ENCODE data around the gene CRYGN. TPM values are rescaled to one million over a fixed set of nuclear protein-coding genes. Genes with fewer than 3 reads are reported as not detected.

The CRYGN gene
- total and polyA plus RNA-seq, 9 of the 15 experiments (the other 6 are each of a cell fraction or from before 2014, with no cell fraction given), result not detected

DNA sequence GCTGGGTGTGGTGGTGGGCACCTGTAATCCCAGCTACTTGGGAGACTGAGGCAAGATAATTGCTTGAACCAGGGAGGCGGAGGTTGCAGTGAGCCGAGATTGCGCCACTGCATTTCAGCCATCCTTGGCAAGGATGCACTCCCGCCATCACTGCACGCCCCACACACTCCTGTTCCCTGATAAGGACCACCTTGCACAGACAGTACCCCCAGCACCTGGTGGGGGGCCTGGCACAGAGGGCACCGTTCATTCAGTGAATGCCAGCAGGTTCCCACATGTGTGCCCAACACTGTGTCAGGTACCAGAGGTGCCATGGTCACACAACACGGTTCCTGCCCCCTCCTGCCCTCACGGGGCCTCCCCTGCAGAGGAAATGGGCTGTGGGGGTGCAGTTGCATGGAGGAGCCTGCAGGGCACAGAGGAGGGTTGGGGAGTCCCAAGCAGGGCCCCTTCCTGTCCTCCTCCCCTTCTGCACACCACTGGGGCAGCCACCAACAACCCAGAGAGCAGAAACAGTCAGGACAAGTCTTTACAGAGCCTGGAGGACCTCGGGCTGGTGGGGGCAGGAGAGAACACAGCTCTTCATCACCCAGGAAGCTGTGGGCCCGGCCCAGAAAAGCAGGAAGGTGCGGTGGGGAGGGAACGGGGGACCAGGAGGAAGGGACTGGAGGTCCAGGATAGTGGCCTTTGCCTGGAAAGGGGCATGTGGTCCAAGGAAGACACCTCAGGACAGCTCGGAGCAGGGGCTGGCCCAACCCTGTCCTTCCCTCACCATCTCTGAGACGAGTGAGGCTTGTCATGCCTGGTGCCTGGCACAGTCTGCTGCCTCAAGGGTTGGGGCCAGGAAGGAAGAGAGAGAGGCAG is 7.1 kb downstream of the CRYGN start (continued):
- TF ChIP-seq ZNF124 (CRISPR knock-in tag; IDR thresholded peaks at IDR 0.05) (no peak), ZNF146 (CRISPR knock-in tag; IDR thresholded peaks at IDR 0.05; ENCODE audit: unreplicated experiment) (no peak), CHCHD3 (CRISPR knock-in tag; IDR thresholded peaks at IDR 0.05) (no peak), NONO (IDR thresholded peaks at IDR 0.05; ENCODE audit: low read depth in 2 of 2, low read length in 1 of 2) (no peak)
- TF ChIP-seq, protein P1, sequence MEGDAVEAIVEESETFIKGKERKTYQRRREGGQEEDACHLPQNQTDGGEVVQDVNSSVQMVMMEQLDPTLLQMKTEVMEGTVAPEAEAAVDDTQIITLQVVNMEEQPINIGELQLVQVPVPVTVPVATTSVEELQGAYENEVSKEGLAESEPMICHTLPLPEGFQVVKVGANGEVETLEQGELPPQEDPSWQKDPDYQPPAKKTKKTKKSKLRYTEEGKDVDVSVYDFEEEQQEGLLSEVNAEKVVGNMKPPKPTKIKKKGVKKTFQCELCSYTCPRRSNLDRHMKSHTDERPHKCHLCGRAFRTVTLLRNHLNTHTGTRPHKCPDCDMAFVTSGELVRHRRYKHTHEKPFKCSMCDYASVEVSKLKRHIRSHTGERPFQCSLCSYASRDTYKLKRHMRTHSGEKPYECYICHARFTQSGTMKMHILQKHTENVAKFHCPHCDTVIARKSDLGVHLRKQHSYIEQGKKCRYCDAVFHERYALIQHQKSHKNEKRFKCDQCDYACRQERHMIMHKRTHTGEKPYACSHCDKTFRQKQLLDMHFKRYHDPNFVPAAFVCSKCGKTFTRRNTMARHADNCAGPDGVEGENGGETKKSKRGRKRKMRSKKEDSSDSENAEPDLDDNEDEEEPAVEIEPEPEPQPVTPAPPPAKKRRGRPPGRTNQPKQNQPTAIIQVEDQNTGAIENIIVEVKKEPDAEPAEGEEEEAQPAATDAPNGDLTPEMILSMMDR (IDR thresholded peaks at IDR 0.05 in 2 of 3, conservative IDR thresholded peaks at IDR 0.05 in 1 of 3; ENCODE audit: insufficient read depth in 2 of 3, low read depth in 1 of 3, low read length in 3 of 3), result peak in 2 of 3 experiments; percentile 35 to 40; a peak in 2 of 6 replicates

DNA sequence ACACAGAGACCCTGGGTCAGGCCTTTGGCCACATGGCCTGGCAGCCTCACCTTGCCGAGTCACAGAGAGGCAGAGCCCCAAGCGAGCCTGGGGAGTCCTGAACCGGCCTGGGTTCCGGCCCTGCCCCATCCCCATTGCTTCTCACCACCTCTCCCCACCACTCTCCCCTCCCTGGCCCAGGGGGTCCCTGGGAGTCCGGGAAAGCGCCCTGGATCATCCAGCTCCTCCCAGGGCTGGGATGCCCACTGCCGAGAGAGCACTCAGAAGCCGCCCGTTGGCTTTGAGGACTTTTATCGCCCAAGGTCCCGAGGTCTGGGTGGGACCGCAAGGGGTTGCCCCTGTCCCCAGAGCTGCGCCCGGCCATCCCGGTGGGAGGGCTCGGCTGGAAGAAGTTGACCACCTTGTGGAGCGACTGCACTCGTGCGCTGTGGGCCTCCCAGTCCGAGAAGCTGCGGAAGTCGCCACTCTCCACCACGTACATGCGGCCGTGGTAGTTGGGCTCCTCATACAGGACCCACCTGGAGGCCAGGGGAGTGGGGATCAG is 8.1 kb downstream of the CRYGN start:
- ChIA-PET POLR2A (no interaction called here), CTCF (ENCODE audit: low intra/inter-chr PET ratio) (no interaction called here)
- H3K4me2 ChIP-seq (ENCODE audit: insufficient read depth, low read length), result no peak overlapping the region
- no peak for ATAC-seq
- DNase-seq (ENCODE audit: extremely low read depth in 1 of 4, low spot score in 3 of 4), result no peak
- intact Hi-C loops (cut with micrococcal nuclease) (no loop called here), in situ Hi-C loops (cut with MboI) (no loop called here)
- BruUV-seq (replicated peaks), result no TSS peak
- no peak overlapping the region for H2AFZ ChIP-seq (ENCODE audit: low read depth, low read length)
- H3K9me1 ChIP-seq (ENCODE audit: control insufficient read depth, insufficient read depth, low read length), result no peaks in the 10 kb centered on the region
- H3K27me3 ChIP-seq (ENCODE audit: control insufficient read depth in 2 of 2, insufficient read depth in 2 of 2, low read length in 2 of 2), result peaks cover 11 to 86% of the 10 kb centered on the region in 2 experiments; a peak in 4 of 5 replicates
- H4K20me1 ChIP-seq (replicated peaks; ENCODE audit: control insufficient read depth, insufficient read depth, low read length), result peaks cover 8% of the 10 kb centered on the region; the same call in 1 of the 2 replicates
- H3K9me3 ChIP-seq (replicated peaks; ENCODE audit: control insufficient read depth, insufficient read depth, low read depth, low read length), result no peaks in the 10 kb centered on the region
- peaks cover 0 to 29% of the 10 kb centered on the region in 2 experiments; a peak in 3 of 5 replicates for H3K4me1 ChIP-seq (replicated peaks in 1 of 2; ENCODE audit: control insufficient read depth in 2 of 2, insufficient read depth in 2 of 2, low read length in 2 of 2)
- no peak overlapping the region for H3K27ac ChIP-seq (ENCODE audit: extremely low read depth, low read depth, low read length)
- H3K4me3 ChIP-seq, result no peak overlapping the region
- no peak for FAIRE-seq
- no peaks in the 10 kb centered on the region for H3K36me3 ChIP-seq (ENCODE audit: control insufficient read depth, insufficient read depth, low read length)
- WGBS (ENCODE audit: insufficient coverage, low coverage, missing lambda C conversion rate), result 29% methylated on average over 25 of the region's 25 CpGs
- no peaks in the 10 kb centered on the region for H3K79me2 ChIP-seq (ENCODE audit: control insufficient read depth, insufficient read depth, low read length)
- peak overlapping the region in 1 of 2 experiments; percentile 46; a peak in 1 of 4 replicates for H3K9ac ChIP-seq (ENCODE audit: insufficient read depth in 1 of 2, low read depth in 2 of 2, low read length in 2 of 2)
- TF ChIP-seq, protein P2, sequence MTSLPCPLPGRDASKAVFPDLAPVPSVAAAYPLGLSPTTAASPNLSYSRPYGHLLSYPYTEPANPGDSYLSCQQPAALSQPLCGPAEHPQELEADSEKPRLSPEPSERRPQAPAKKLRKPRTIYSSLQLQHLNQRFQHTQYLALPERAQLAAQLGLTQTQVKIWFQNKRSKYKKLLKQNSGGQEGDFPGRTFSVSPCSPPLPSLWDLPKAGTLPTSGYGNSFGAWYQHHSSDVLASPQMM (CRISPR knock-in tag; IDR thresholded peaks at IDR 0.05), result no peak
- TF ChIP-seq PRDM10 (IDR thresholded peaks at IDR 0.05; ENCODE audit: partially characterized antibody) (no peak), RBM39 (optimal IDR thresholded peaks at IDR 0.05; ENCODE audit: low read depth, low read length) (no peak), COPS2 (conservative IDR thresholded peaks at IDR 0.05) (no peak), NUFIP1 (IDR thresholded peaks at IDR 0.05; ENCODE audit: partially characterized antibody) (no peak), RNF2 (IDR thresholded peaks at IDR 0.05) (no peak)
